Neural cell (in vitro differentiated cells): ENCODE measurements around the gene ZNRF4. TPM values are rescaled to one million over a fixed set of nuclear protein-coding genes. Genes with fewer than 3 reads are reported as not detected.
A peak's percentile ranks its signal among the peaks of the same experiment; 100 is the strongest.

Experiments
- H2AFZ ChIP-seq: fragments of 200-600, 300-800 bp; sonication (generic), shearing (Covaris generic); 2 replicates; pipeline ENCODE4 v1.6.0; 2014; ENCODE audit warnings: low read depth, mild to moderate bottlenecking, antibody characterized with exemption, low read length, moderate library complexity
- H3F3A ChIP-seq: fragments of 200-600 bp; shearing (Covaris generic); 2 replicates; pipeline ENCODE4 v1.6.1; 2016; ENCODE audit warnings: mild to moderate bottlenecking, moderate library complexity, mixed read lengths, antibody characterized with exemption, low read length; ENCODE audit not compliant: insufficient read depth, poor library complexity, severe bottlenecking
- H3K27ac ChIP-seq: fragments of 200-600, 300-800 bp; sonication (generic), shearing (Covaris generic); 2 replicates; pipeline ENCODE4 v1.5.1; 2014; ENCODE audit warnings: mild to moderate bottlenecking, low read length, moderate library complexity
- H3K27me3 ChIP-seq: fragments of 300-800, 200-600 bp; sonication (generic), shearing (Covaris generic); 2 replicates; pipeline ENCODE4 v1.6.0; 2014; ENCODE audit warnings: mild to moderate bottlenecking, low read depth, low read length, moderate library complexity; ENCODE audit not compliant: insufficient read depth
- H3K36me3 ChIP-seq: fragments of 300-800, 200-600 bp; sonication (generic), shearing (Covaris generic); 2 replicates; pipeline ENCODE4 v1.5.1; 2014; ENCODE audit warnings: mild to moderate bottlenecking, antibody characterized with exemption, low read length, moderate library complexity; ENCODE audit not compliant: insufficient read depth
- H3K4me2 ChIP-seq: fragments of 300-800, 200-600 bp; sonication (generic), shearing (Covaris generic); 2 replicates; pipeline ENCODE4 v1.6.0; 2014; ENCODE audit warnings: mild to moderate bottlenecking, low read length
- H3K4me3 ChIP-seq: fragments of 300-800, 200-600 bp; sonication (generic), shearing (Covaris generic); 2 replicates; pipeline ENCODE4 v1.5.1; 2014; ENCODE audit warnings: mild to moderate bottlenecking, low read length, moderate library complexity
- H3K79me2 ChIP-seq: fragments of 200-600 bp; shearing (Covaris generic); replicated peaks from 2 replicates; pipeline ENCODE4 v1.6.0; 2014; ENCODE audit warnings: mild to moderate bottlenecking, low read length, moderate library complexity; ENCODE audit not compliant: insufficient read depth
- H3K9ac ChIP-seq: fragments of 300-800, 200-600 bp; sonication (generic), shearing (Covaris generic); 2 replicates; pipeline ENCODE4 v1.6.1; 2016; ENCODE audit warnings: mild to moderate bottlenecking, low read length, mixed read lengths
- H3K9me2 ChIP-seq: fragments of 200-600 bp; shearing (Covaris generic); 2 replicates; pipeline ENCODE4 v1.6.1; 2016; ENCODE audit warnings: mild to moderate bottlenecking, low read length, mixed read lengths; ENCODE audit not compliant: insufficient read depth
- H3K9me3 ChIP-seq: fragments of 200-600, 300-800 bp; sonication (generic), shearing (Covaris generic); 2 replicates; pipeline ENCODE4 v1.6.1; 2016; ENCODE audit warnings: mild to moderate bottlenecking, mixed run types, low read length, moderate library complexity, mixed read lengths
- H4K20me1 ChIP-seq: fragments of 200-600 bp; shearing (Covaris generic); 2 replicates; pipeline ENCODE4 v1.6.1; 2016; ENCODE audit warnings: mild to moderate bottlenecking, mixed run types; ENCODE audit not compliant: insufficient read depth
- CTCF ChIP-seq: fragments of 450-650 bp; IDR thresholded peaks from 2 replicates; pipeline ENCODE4 v1.5.1; 2014; ENCODE audit warnings: antibody characterized with exemption, mild to moderate bottlenecking, moderate library complexity; ENCODE audit not compliant: poor library complexity, severe bottlenecking
- EP300 ChIP-seq: fragments of 450-650 bp; conservative IDR thresholded peaks from 2 replicates; pipeline ENCODE4 v1.6.1; 2014; ENCODE audit warnings: antibody characterized with exemption, mild to moderate bottlenecking, moderate library complexity; ENCODE audit not compliant: poor library complexity, severe bottlenecking
- EZH2 ChIP-seq: fragments of 200-600, 300-800 bp; shearing (Covaris generic), sonication (generic); IDR thresholded peaks from 2 replicates; pipeline ENCODE4 v1.6.1; 2014; ENCODE audit warnings: antibody characterized with exemption, low read length, borderline replicate concordance, mild to moderate bottlenecking; ENCODE audit not compliant: insufficient read depth, poor library complexity, severe bottlenecking
- MXI1 ChIP-seq: fragments of 450-650 bp; conservative IDR thresholded peaks from 2 replicates; pipeline ENCODE4 v1.6.1; 2014; ENCODE audit warnings: antibody characterized with exemption, mild to moderate bottlenecking; ENCODE audit not compliant: poor library complexity, severe bottlenecking
- POLR2AphosphoS5 ChIP-seq: IDR thresholded peaks from 2 replicates; pipeline ENCODE4 v1.6.1; 2012
- RAD21 ChIP-seq: fragments of 450-650 bp; conservative IDR thresholded peaks from 2 replicates; pipeline ENCODE4 v1.6.1; 2014; ENCODE audit warnings: antibody characterized with exemption, mild to moderate bottlenecking, moderate library complexity
- REST ChIP-seq: IDR thresholded peaks from 2 replicates; pipeline ENCODE4 v1.6.1; 2012; ENCODE audit warnings: borderline replicate concordance
- SMC3 ChIP-seq: fragments of 450-650 bp; conservative IDR thresholded peaks from 2 replicates; pipeline ENCODE4 v1.6.1; 2014; ENCODE audit warnings: antibody characterized with exemption, mild to moderate bottlenecking, moderate library complexity; ENCODE audit not compliant: poor library complexity
- TAF1 ChIP-seq: IDR thresholded peaks from 2 replicates; pipeline ENCODE4 v1.6.1; 2012; ENCODE audit warnings: low read depth
- polyA plus RNA-seq: library from polyadenylated mRNA; depleted of rRNA; stranded (reverse); fragments of >200 nt; gene quantifications from 2 replicates; pipeline ENCODE4 v1.2.3, GENCODE V29; 2014

The ZNRF4 gene
- polyA plus RNA-seq, 1 donor from 2014 or later, result not detected

GRCh38 chr19:5492281-5492634 is 37.0 kb downstream of the ZNRF4 start:
- Histone ChIP-seq H3K9me2 (no peaks in the 10 kb centered on the region), H3F3A (no peaks in the 10 kb centered on the region), H2AFZ (peak overlapping the region; percentile 46), H3K4me3 (peak overlapping the region; percentile 11), H3K36me3 (no peaks in the 10 kb centered on the region), H4K20me1 (no peaks in the 10 kb centered on the region), H3K79me2 (no peaks in the 10 kb centered on the region), H3K9me3 (no peaks in the 10 kb centered on the region), H3K4me2 (no peak overlapping the region), H3K27me3 (no peaks in the 10 kb centered on the region), H3K27ac (peak overlapping the region; percentile 65), H3K9ac (peak overlapping the region; percentile 62)
- TF ChIP-seq POLR2AphosphoS5 (no peak), RAD21 (no peak), MXI1 (no peak), SMC3 (no peak)

GRCh38 chr19:5492635-5493409 is 37.6 kb downstream of the ZNRF4 start:
- no peaks in the 10 kb centered on the region for H3K9me2 ChIP-seq
- TF ChIP-seq POLR2AphosphoS5, result no peak
- TF ChIP-seq REST, result no peak
- TF ChIP-seq EP300, result no peak
- TF ChIP-seq CTCF, result no peak
- TF ChIP-seq TAF1, result no peak
- no peaks in the 10 kb centered on the region for H4K20me1 ChIP-seq
- peak overlapping the region; percentile 65 for H3K27ac ChIP-seq
- peak overlapping the region; percentile 46 for H2AFZ ChIP-seq
- no peaks in the 10 kb centered on the region for H3K27me3 ChIP-seq
- H3K9ac ChIP-seq, result peak overlapping the region; percentile 62
- no peaks in the 10 kb centered on the region for H3K36me3 ChIP-seq
- H3K4me3 ChIP-seq, result peak overlapping the region; percentile 11
- H3K4me2 ChIP-seq, result no peak overlapping the region
- H3K79me2 ChIP-seq, result no peaks in the 10 kb centered on the region
- H3K9me3 ChIP-seq, result no peaks in the 10 kb centered on the region
- no peaks in the 10 kb centered on the region for H3F3A ChIP-seq

- no peaks in the 10 kb centered on the region for H3K79me2 ChIP-seq
- no peaks in the 10 kb centered on the region for H3F3A ChIP-seq
- peak overlapping the region; percentile 34 for H3K27ac ChIP-seq
- H3K4me3 ChIP-seq, result no peak overlapping the region
- no peak for TF ChIP-seq CTCF
- TF ChIP-seq REST, result no peak
- TF ChIP-seq EZH2, result no peak
- no peak for TF ChIP-seq MXI1
- no peaks in the 10 kb centered on the region for H3K9me3 ChIP-seq
- H3K9me2 ChIP-seq, result no peaks in the 10 kb centered on the region
- peak overlapping the region; percentile 12 for H2AFZ ChIP-seq
- H3K27me3 ChIP-seq, result no peaks in the 10 kb centered on the region
- no peak overlapping the region for H3K4me2 ChIP-seq
- peak overlapping the region; percentile 41 for H3K9ac ChIP-seq
- H4K20me1 ChIP-seq, result no peaks in the 10 kb centered on the region
- no peaks in the 10 kb centered on the region for H3K36me3 ChIP-seq
Measured at GRCh38 chr19:5494773-5495172, 39.6 kb downstream of the ZNRF4 start.
